Measurements from ENCODE around the gene UTP25. TPM values are rescaled to one million over a fixed set of nuclear protein-coding genes. Genes with fewer than 3 reads are reported as not detected.
"Not testable (repeated sequence)": the region's sequence is repeated elsewhere in the genome, so short reads cannot be mapped to it uniquely, and the experiment has no call there.

UTP25 gene
- total and polyA plus RNA-seq, 9 donors = 4.3 to 9.9 (median 8.1) TPM

- H3K27ac ChIP-seq = peak overlapping the region in 1 of 2 donors; percentile 0
- WGBS, 3 donors = 33 to 45% (median 42%) methylated on average over 2 of the region's 2 CpGs
- DNase-seq = peak in 2 of 5 donors; percentile 34 to 49
- no peaks in the 10 kb centered on the region for H3K36me3 ChIP-seq
- no peaks in the 10 kb centered on the region for H3K9me3 ChIP-seq
- peaks cover 5% of the 10 kb centered on the region for H3K4me1 ChIP-seq (ENCODE audit: insufficient read depth)
- H3K4me3 ChIP-seq = no peak overlapping the region
- intact Hi-C loops (cut with DNase I) = loop anchor here in 1 of 4 donors (2.0 kb wide), 1 partner anchor 95 kb away; no protein-coding TSS in a partner anchor
- TF ChIP-seq CTCF (IDR thresholded peaks at IDR 0.05) (no peak), POLR2A (IDR thresholded peaks at IDR 0.05) (no peak), EP300 (IDR thresholded peaks at IDR 0.05) (no peak)
- H3K27me3 ChIP-seq = no peaks in the 10 kb centered on the region
Observed at GRCh38 chr1:209787551-209787950, 40.2 kb upstream of the UTP25 start.

GRCh38 chr1:209789245-209789644 is 38.5 kb upstream of the UTP25 start:
- no peak overlapping the region for H3K27ac ChIP-seq

GRCh38 chr1:209790286-209791193 is 37.2 kb upstream of the UTP25 start:
- Histone ChIP-seq H3K27ac (no peak overlapping the region), H3K27me3 (no peaks in the 10 kb centered on the region), H3K36me3 (no peaks in the 10 kb centered on the region), H3K4me1 (ENCODE audit: insufficient read depth) (no peaks in the 10 kb centered on the region), H3K4me3 (no peak overlapping the region), H3K9me3 (no peaks in the 10 kb centered on the region)
- DNase-seq = no peak
- intact Hi-C loops (cut with DNase I) = no loop called here
- WGBS, 3 donors = 83 to 89% (median 84%) methylated on average over 10 of the region's 10 CpGs
- TF ChIP-seq CTCF (IDR thresholded peaks at IDR 0.05) (no peak), POLR2A (IDR thresholded peaks at IDR 0.05) (no peak), EP300 (IDR thresholded peaks at IDR 0.05) (no peak)

More at GRCh38 chr1:209789245-209789644, 38.5 kb upstream of the UTP25 start:
- TF ChIP-seq POLR2A (IDR thresholded peaks at IDR 0.05) = no peak
- Histone ChIP-seq H3K4me3 (no peak overlapping the region), H3K27me3 (no peaks in the 10 kb centered on the region), H3K9me3 (no peaks in the 10 kb centered on the region), H3K36me3 (no peaks in the 10 kb centered on the region), H3K4me1 (ENCODE audit: insufficient read depth) (no peaks in the 10 kb centered on the region)
- WGBS, 3 donors = 75 to 85% (median 83%) methylated on average over 1 of the region's 1 CpG
- intact Hi-C loops (cut with DNase I) = no loop called here
- no peak for DNase-seq

- WGBS, 3 donors = 0 to 80% (median 42%) methylated on average over 1 of the region's 1 CpG
- no peaks in the 10 kb centered on the region for H3K36me3 ChIP-seq
- no peak for DNase-seq
- H3K27me3 ChIP-seq = no peaks in the 10 kb centered on the region
- H3K4me3 ChIP-seq = no peak overlapping the region
- no peak overlapping the region for H3K27ac ChIP-seq
- no peaks in the 10 kb centered on the region for H3K4me1 ChIP-seq (ENCODE audit: insufficient read depth)
- no peaks in the 10 kb centered on the region for H3K9me3 ChIP-seq
- no peak for TF ChIP-seq EP300 (IDR thresholded peaks at IDR 0.05)
- TF ChIP-seq CTCF (IDR thresholded peaks at IDR 0.05) = no peak
- no peak for TF ChIP-seq POLR2A (IDR thresholded peaks at IDR 0.05)
- intact Hi-C loops (cut with DNase I) = no loop called here
Observed at GRCh38 chr1:209791920-209792319, 35.9 kb upstream of the UTP25 start.

GRCh38 chr1:209793711-209794110 is 34.1 kb upstream of the UTP25 start:
- H3K4me3 ChIP-seq; H3K9me3 ChIP-seq; intact Hi-C loops (cut with DNase I); H3K4me1 ChIP-seq (ENCODE audit: insufficient read depth); H3K27me3 ChIP-seq; H3K27ac ChIP-seq; H3K36me3 ChIP-seq; DNase-seq: not testable (repeated sequence)
- WGBS, 3 donors = 78 to 85% (median 82%) methylated on average over 3 of the region's 3 CpGs

Data from ovary (tissue), 9 donors.